Measurements from ENCODE around the gene CBX8. TPM values are rescaled to one million over a fixed set of nuclear protein-coding genes. Genes with fewer than 3 reads are reported as not detected.

The CBX8 gene
- total and polyA plus RNA-seq, 2 of the 13 experiments (the other 11 are each of a cell fraction or from before 2014, with no cell fraction given), result 0.34 to 12.6 TPM

DNA sequence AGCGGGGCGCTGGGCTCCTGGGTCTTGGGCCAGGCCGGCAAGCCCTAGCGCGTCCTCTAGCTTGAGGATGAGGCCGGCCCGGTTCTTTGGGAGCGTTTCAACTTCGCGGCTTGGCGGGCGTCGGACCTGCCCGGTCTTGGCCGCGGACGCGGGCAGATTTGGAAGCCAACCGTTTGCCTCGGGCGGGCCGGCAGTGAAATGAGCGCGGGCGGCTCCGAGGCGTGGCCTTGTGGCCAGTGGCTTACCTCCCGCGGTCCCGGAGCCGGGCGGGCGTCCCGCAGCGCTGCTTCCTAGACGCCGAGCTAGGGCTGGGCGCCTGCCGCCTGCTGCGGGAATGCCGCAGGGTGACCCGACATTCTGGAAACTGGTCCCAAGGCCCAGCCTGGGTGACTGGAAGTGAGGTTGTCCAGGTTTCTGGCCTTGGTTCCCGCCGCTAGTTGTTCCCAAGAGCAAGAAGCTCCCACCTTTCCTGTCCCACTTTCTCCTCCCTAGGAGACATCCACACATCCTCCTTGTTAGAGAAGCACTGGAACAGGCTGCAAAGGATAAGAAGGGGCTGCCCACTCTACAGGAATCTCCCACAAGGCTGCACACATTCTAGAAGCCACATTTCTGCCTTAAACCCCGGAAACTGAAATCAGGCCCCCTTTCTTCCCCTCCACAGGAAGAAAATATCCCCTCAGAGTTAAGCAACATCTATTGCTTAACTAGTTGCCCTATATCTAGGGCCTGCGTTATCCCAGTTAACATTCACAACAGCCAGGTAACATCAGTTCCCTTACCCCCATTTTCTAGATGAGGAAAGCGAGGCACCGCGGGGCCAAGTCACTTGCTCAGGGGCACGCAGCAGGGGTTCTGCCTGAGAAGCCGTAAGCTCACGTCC is 4.5 kb upstream of the CBX8 start (continued):
- TF ChIP-seq BCL6 (CRISPR knock-in tag; IDR thresholded peaks at IDR 0.05) (peak; percentile 23; the same call in 1 of the 2 replicates), ZNF709 (CRISPR knock-in tag; IDR thresholded peaks at IDR 0.05) (peak; percentile 32; the same call in 1 of the 2 replicates), MED8 (CRISPR knock-in tag; IDR thresholded peaks at IDR 0.05; ENCODE audit: insufficient replicate concordance) (peak; percentile 19), ZNF776 (CRISPR knock-in tag; IDR thresholded peaks at IDR 0.05) (peak; percentile 79; the same call in 1 of the 2 replicates), ZMYM2 (CRISPR knock-in tag; IDR thresholded peaks at IDR 0.05) (0 out of 2 replicates have a peak, but pooled peaks have one; percentile 16), ZSCAN25 (CRISPR knock-in tag; IDR thresholded peaks at IDR 0.05) (peak; percentile 17; the same call in 1 of the 2 replicates), ZNF431 (CRISPR knock-in tag; IDR thresholded peaks at IDR 0.05; ENCODE audit: borderline replicate concordance, low read depth) (no peak), TEAD2 (CRISPR knock-in tag; IDR thresholded peaks at IDR 0.05) (no peak), NRL (CRISPR knock-in tag; IDR thresholded peaks at IDR 0.05; ENCODE audit: borderline replicate concordance) (peak; percentile 80; the same call in 1 of the 2 replicates), PBX3 (CRISPR knock-in tag; IDR thresholded peaks at IDR 0.05; ENCODE audit: borderline replicate concordance) (0 out of 2 replicates have a peak, but pooled peaks have one; percentile 33), ZBTB38 (CRISPR knock-in tag; IDR thresholded peaks at IDR 0.05) (peak; percentile 42; the same call in 1 of the 2 replicates), STAT5B (CRISPR knock-in tag; IDR thresholded peaks at IDR 0.05) (no peak), ZNF333 (CRISPR knock-in tag; IDR thresholded peaks at IDR 0.05; ENCODE audit: borderline replicate concordance) (peak; percentile 54; the same call in 1 of the 2 replicates), ZFP82 (CRISPR knock-in tag; IDR thresholded peaks at IDR 0.05; ENCODE audit: borderline replicate concordance) (0 out of 2 replicates have a peak, but pooled peaks have one; percentile 31), ZNF274 (CRISPR knock-in tag; IDR thresholded peaks at IDR 0.05) (no peak; the same call in 1 of the 2 replicates), ZNF790 (CRISPR knock-in tag; IDR thresholded peaks at IDR 0.05; ENCODE audit: borderline replicate concordance) (0 out of 2 replicates have a peak, but pooled peaks have one; percentile 28), TBX2 (CRISPR knock-in tag; IDR thresholded peaks at IDR 0.05; ENCODE audit: borderline replicate concordance) (peak; percentile 54; the same call in 1 of the 2 replicates), ASH2L (IDR thresholded peaks at IDR 0.05; ENCODE audit: insufficient read length, low read depth, low read length) (peak; percentile 25), TAF1 (CRISPR knock-in tag; IDR thresholded peaks at IDR 0.05) (0 out of 2 replicates have a peak, but pooled peaks have one; percentile 8), HOXA5 (CRISPR knock-in tag; IDR thresholded peaks at IDR 0.05) (peak; percentile 61; the same call in 1 of the 2 replicates), ZNF772 (CRISPR knock-in tag; IDR thresholded peaks at IDR 0.05) (peak; percentile 57; the same call in 1 of the 2 replicates)
- TF ChIP-seq, protein P1, sequence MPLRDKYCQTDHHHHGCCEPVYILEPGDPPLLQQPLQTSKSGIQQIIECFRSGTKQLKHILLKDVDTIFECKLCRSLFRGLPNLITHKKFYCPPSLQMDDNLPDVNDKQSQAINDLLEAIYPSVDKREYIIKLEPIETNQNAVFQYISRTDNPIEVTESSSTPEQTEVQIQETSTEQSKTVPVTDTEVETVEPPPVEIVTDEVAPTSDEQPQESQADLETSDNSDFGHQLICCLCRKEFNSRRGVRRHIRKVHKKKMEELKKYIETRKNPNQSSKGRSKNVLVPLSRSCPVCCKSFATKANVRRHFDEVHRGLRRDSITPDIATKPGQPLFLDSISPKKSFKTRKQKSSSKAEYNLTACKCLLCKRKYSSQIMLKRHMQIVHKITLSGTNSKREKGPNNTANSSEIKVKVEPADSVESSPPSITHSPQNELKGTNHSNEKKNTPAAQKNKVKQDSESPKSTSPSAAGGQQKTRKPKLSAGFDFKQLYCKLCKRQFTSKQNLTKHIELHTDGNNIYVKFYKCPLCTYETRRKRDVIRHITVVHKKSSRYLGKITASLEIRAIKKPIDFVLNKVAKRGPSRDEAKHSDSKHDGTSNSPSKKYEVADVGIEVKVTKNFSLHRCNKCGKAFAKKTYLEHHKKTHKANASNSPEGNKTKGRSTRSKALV (CRISPR knock-in tag; IDR thresholded peaks at IDR 0.05), result peak; percentile 85
- TF ChIP-seq, protein P2, sequence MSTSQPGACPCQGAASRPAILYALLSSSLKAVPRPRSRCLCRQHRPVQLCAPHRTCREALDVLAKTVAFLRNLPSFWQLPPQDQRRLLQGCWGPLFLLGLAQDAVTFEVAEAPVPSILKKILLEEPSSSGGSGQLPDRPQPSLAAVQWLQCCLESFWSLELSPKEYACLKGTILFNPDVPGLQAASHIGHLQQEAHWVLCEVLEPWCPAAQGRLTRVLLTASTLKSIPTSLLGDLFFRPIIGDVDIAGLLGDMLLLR (CRISPR knock-in tag; IDR thresholded peaks at IDR 0.05), result 0 out of 2 replicates have a peak, but pooled peaks have one; percentile 83

Data from HepG2 (cell line).